Stomach (tissue), 9 donors: ENCODE results near the gene AMBP. TPM values are rescaled to one million over a fixed set of nuclear protein-coding genes. Genes with fewer than 3 reads are reported as not detected.

Source experiments
- DNase-seq, 2 donors: peaks; one replicate each; pipeline versions ENCODE4 v3.0.0 to v3.0.0-alpha.2; 2013 to 2019
- H3K27ac ChIP-seq, 5 donors: fragments of 200-600 bp in 4 of 5; sonication (generic) in 4 of 5; one replicate each; pipeline ENCODE4 v1.5.1; 2013 to 2019; ENCODE audit warnings: mild to moderate bottlenecking in 1 of 5, moderate library complexity in 1 of 5
- H3K27me3 ChIP-seq, 3 donors: fragments of 200-600 bp; sonication (generic); one replicate each; pipeline ENCODE4 v1.5.1; 2017 to 2019; ENCODE audit warnings: mixed run types in 1 of 3
- H3K36me3 ChIP-seq, 4 donors: fragments of 200-600 bp; sonication (generic); 1 replicate in 3 of 4; 2 replicates in 1 of 4; pipeline ENCODE4 v1.5.1; 2016 to 2019
- H3K4me1 ChIP-seq, 4 donors: fragments of 200-600 bp; sonication (generic); one replicate each; pipeline ENCODE4 v1.5.1; 2016 to 2019
- H3K4me3 ChIP-seq, 4 donors: fragments of 200-600 bp; sonication (generic) in 3 of 4; one replicate each; pipeline ENCODE4 v1.5.1; 2016 to 2019; ENCODE audit warnings: mild to moderate bottlenecking in 1 of 4
- H3K9me3 ChIP-seq, 4 donors: fragments of 200-600 bp; sonication (generic); one replicate each; pipeline ENCODE4 v1.5.1; 2016 to 2019
- EP300 ChIP-seq: sonication (generic); formaldehyde crosslinking; IDR thresholded peaks from one replicate; pipeline ENCODE4 v1.6.1; 2017; ENCODE audit warnings: antibody characterized with exemption
- POLR2A ChIP-seq, 4 donors: fragments of 450-650 bp; IDR thresholded peaks; one replicate each; pipeline ENCODE4 v1.6.1; 2016; ENCODE audit warnings: antibody characterized with exemption in 4 of 4, control low read depth in 2 of 4, mild to moderate bottlenecking in 1 of 4, moderate library complexity in 1 of 4
- POLR2AphosphoS5 ChIP-seq, 3 donors: sonication (generic); formaldehyde crosslinking; IDR thresholded peaks; one replicate each; pipeline ENCODE4 v1.6.1; 2016; ENCODE audit warnings: antibody characterized with exemption in 3 of 3
- WGBS, 5 donors: extraction: QIAGEN DNeasy Blood & Tissue Kit in 3 of 5; methylation state at CpG; one replicate each; pipeline versions ENCODE4 v1.1.5 to v1.1.7; 2013 to 2018; 5-methylcytosine and 5-hydroxymethylcytosine counted together
- intact Hi-C: fragments of 100-400 bp; cut with DNase I; formaldehyde crosslinking; loops from one replicate; pipeline ENCODE4 v1.15.1; 2023; ENCODE audit warnings: low total_unique reads
- polyA plus RNA-seq, 3 donors: library from polyadenylated mRNA; stranded (reverse); fragments of 200-250 nt; gene quantifications; one replicate each; pipeline ENCODE4 v1.2.3, GENCODE V29; 2013
- total RNA-seq, 5 donors: library from RNA; depleted of rRNA; stranded (reverse); fragments of >200 nt; gene quantifications; one replicate each; pipeline versions ENCODE4 v1.1.0 to v1.2.3, GENCODE V29; 2014 to 2016
- TF ChIP-seq, protein P1 (sequence below), 7 experiments: fragments of 450-650 bp in 4 of 7; fragments of 200-600 bp in 3 of 7; sonication (generic) in 3 of 7; IDR thresholded peaks; one replicate each; pipeline ENCODE4 v1.5.1; 2016 to 2019; ENCODE audit warnings: antibody characterized with exemption in 7 of 7, control low read depth in 2 of 7, mild to moderate bottlenecking in 1 of 7
- donor health status: healthy with polysubstance abuse.
- donor health status: Bipolar disorder and iron deficiency.
- donor health status: healthy.

The AMBP gene
- total and polyA plus RNA-seq, 8 donors, result 0.89 to 3.3 (median 2.5) TPM; not detected in 2

DNA sequence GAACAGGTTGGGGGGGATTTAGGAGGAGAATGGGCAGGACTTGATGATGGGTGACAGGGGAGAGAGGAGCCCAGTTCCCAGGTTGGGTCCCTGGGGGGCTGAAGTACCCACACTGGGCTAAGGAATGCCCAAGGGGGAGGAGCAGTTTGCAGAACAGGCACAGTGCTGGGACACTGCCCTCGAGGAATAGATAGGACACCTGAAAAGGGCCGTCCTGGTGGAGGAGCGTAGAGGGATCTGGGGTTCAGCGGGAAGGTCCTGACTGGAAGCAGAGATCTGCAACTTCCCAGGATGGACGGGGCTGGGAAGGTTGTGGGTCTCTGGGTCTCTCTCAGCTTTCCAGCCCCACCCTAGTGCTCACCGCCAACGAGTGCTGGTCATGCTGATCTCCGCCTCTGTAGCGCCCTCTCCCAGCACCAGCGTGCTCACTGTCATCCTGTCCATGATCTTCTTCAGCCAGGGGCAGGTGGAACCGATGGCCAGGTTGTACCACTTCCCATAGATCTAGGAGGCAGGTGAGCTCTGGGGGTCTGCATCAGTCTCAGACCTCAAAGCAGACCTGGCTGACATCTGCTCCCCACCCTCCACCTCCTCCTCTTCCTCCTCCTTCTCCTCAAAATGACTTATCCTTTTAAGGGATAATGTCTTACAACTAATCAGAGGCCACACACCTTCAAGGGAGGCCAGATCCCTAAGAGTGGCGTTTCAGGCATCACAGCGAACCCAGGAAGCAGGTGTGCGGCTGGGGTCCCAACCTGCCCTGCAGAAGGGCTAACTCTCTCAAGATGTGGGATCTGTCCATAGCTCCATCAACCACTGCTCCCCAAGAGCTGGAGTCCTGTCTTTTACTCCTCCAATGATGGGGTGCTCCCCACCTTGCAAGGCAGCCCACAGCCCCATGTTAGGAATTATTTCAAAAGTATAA, 1.6 kb downstream of the AMBP start:
- Histone ChIP-seq H3K4me3 (no peak overlapping the region), H3K27ac (no peak overlapping the region), H3K36me3 (no peaks in the 10 kb centered on the region), H3K9me3 (no peaks in the 10 kb centered on the region), H3K27me3 (peaks cover 0 to 7% (median 0%) of the 10 kb centered on the region in 3 donors), H3K4me1 (peaks cover 39 to 61% (median 45%) of the 10 kb centered on the region in 4 donors)
- intact Hi-C loops, result no loop called here
- 67 to 85% (median 76%) methylated on average over 14 of the region's 14 CpGs for WGBS, 5 donors
- TF ChIP-seq POLR2A (IDR thresholded peaks at IDR 0.05) (no peak), POLR2AphosphoS5 (IDR thresholded peaks at IDR 0.05) (no peak), EP300 (no peak)
- TF ChIP-seq, protein P1, sequence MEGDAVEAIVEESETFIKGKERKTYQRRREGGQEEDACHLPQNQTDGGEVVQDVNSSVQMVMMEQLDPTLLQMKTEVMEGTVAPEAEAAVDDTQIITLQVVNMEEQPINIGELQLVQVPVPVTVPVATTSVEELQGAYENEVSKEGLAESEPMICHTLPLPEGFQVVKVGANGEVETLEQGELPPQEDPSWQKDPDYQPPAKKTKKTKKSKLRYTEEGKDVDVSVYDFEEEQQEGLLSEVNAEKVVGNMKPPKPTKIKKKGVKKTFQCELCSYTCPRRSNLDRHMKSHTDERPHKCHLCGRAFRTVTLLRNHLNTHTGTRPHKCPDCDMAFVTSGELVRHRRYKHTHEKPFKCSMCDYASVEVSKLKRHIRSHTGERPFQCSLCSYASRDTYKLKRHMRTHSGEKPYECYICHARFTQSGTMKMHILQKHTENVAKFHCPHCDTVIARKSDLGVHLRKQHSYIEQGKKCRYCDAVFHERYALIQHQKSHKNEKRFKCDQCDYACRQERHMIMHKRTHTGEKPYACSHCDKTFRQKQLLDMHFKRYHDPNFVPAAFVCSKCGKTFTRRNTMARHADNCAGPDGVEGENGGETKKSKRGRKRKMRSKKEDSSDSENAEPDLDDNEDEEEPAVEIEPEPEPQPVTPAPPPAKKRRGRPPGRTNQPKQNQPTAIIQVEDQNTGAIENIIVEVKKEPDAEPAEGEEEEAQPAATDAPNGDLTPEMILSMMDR (IDR thresholded peaks at IDR 0.05), result no peak
- no peak for DNase-seq

DNA sequence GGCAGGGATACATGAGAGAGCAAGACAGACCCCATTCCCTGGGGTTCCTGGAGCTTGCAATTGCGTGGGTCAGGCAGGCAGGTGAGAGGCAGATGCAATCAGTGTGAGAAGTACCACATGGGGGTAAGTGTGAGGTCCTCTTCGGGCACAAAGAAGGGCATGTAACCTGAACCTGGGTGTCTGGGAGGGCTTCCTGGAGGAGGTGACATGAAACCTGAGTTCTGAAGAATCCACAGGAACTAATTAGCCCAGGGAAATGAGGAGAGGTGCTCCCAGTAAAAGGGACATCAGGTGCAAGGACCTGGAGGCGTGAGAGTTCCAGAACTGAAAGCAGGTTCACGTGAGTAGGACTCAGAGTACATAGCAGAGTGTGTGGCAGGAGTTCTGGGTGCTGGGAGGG, 2.5 kb downstream of the AMBP start:
- 65 to 74% (median 70%) methylated on average over 4 of the region's 4 CpGs for WGBS, 5 donors
- no peak overlapping the region for H3K4me3 ChIP-seq
- H3K4me1 ChIP-seq, result peaks cover 32 to 52% (median 42%) of the 10 kb centered on the region in 4 donors

DNA sequence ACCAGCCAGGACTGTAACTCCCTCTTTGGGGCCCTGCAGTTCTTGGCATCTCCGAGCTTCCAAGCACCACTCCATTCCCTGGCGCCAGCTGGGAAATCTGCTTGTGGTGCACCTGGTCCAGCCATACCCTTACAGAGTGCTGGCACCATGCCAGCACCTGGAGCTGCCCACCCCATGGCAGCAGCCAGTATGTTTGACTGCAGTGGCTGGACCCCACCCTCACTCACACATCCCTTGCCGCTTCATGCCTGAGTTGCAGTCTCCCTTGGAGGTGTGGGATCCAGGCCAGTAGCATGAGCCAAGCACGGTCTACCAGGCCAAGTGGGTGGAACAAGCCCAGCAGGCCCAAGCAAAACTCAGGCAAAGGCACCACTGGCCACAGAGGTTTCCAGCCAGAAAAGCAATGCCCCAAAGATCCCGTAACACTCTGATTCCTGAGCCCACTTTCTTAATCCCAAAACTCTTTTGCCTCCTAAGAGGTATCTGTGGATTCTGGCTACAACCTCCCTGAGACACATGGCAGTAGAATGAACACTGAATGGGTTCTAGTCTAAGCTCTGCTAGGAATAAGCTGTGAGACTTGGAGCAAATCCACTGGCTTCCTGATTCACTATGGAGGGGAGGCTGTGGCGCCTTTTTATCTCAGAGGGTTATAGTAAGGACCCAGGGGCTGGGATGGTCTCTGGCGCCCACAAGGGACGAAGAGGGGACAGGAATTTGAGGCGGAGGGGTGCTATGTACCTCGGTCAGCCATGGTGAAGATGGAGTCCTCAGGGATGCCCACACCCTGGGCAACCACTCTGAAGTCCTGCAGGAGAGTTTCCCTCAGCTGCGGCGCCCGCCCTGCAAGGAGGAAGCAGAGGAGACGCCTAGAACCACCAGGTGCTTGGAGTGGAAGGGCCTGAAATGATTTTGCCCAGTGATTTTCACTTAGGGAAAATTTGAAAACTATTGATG, 5.6 kb downstream of the AMBP start:
- H3K9me3 ChIP-seq, result no peaks in the 10 kb centered on the region
- DNase-seq, result peak; percentile 32 to 83
- H3K27me3 ChIP-seq, result peaks cover 0 to 5% (median 0%) of the 10 kb centered on the region in 3 donors
- intact Hi-C loops, result no loop called here
- peaks cover 13 to 25% (median 20%) of the 10 kb centered on the region in 4 donors for H3K4me1 ChIP-seq
- no peak overlapping the region for H3K4me3 ChIP-seq
- peak overlapping the region in 4 of 5 donors; percentile 12 to 82 (median 52) for H3K27ac ChIP-seq
- no peaks in the 10 kb centered on the region for H3K36me3 ChIP-seq
- TF ChIP-seq EP300 (no peak), POLR2AphosphoS5 (IDR thresholded peaks at IDR 0.05) (no peak), POLR2A (IDR thresholded peaks at IDR 0.05) (no peak)
- WGBS, 5 donors, result 42 to 56% (median 52%) methylated on average over 14 of the region's 14 CpGs

More for the DNA sequence above, 2.5 kb downstream of the AMBP start:
- TF ChIP-seq EP300 (no peak), POLR2A (IDR thresholded peaks at IDR 0.05) (no peak), POLR2AphosphoS5 (IDR thresholded peaks at IDR 0.05) (no peak)
- TF ChIP-seq, protein P1 (IDR thresholded peaks at IDR 0.05), result no peak
- Histone ChIP-seq H3K36me3 (no peaks in the 10 kb centered on the region), H3K9me3 (no peaks in the 10 kb centered on the region), H3K27ac (no peak overlapping the region), H3K27me3 (peaks cover 0 to 7% (median 0%) of the 10 kb centered on the region in 3 donors)
- intact Hi-C loops, result no loop called here
- no peak for DNase-seq

DNA sequence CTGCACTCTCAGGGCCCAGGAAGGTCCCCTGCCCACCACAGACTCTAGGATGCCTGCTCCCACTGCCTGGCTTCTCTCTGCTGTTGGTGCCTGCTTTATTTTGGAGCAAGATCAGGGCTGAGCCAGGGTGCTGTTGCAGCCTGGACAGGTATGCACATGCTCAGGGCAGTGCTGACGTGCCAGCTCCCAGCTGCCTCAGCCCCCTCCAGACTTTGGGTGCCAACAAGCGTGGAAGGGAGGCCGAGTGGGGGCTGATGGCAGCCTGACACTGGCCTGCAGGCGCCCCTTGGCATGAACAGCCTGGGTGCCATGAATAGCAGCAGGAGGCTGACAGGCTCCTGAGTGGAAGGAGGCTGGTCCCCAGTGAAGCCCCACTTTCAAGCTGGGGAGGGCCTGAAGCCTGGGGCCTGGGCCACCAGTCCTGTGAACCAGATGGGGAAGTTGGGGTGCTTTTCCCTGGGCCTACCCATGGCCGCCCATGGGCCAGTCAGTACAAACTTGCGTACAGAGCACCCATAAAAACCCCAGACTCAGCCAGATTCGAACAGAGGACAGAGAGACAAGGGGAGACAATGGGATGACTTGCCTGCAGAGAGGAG, 6.8 kb downstream of the AMBP start:
- Histone ChIP-seq H3K27me3 (no peaks in the 10 kb centered on the region), H3K4me1 (peaks cover 8 to 21% (median 16%) of the 10 kb centered on the region in 4 donors), H3K36me3 (no peaks in the 10 kb centered on the region), H3K4me3 (no peak overlapping the region), H3K27ac (no peak overlapping the region), H3K9me3 (no peaks in the 10 kb centered on the region)
- TF ChIP-seq POLR2AphosphoS5 (IDR thresholded peaks at IDR 0.05) (no peak), EP300 (no peak), POLR2A (IDR thresholded peaks at IDR 0.05) (no peak)
- TF ChIP-seq, protein P1 (IDR thresholded peaks at IDR 0.05), result no peak
- DNase-seq, result no peak
- 75 to 90% (median 87%) methylated on average over 6 to 7 of the region's 7 CpGs for WGBS, 5 donors
- intact Hi-C loops, result no loop called here
